GM19395 (cell line): Measurements from ENCODE around the gene ZNF410.
"Not testable (repeated sequence)": the region's sequence is repeated elsewhere in the genome, so short reads cannot be mapped to it uniquely, and the experiment has no call there.

Experiments
- ATAC-seq: cut with Tn5 transposase; IDR thresholded peaks from one replicate; pipeline ENCODE4 v1.9.1; 2021; ENCODE audit warnings: mild to moderate bottlenecking, moderate library complexity; ENCODE audit not compliant: unreplicated experiment

Gene ZNF410

DNA sequence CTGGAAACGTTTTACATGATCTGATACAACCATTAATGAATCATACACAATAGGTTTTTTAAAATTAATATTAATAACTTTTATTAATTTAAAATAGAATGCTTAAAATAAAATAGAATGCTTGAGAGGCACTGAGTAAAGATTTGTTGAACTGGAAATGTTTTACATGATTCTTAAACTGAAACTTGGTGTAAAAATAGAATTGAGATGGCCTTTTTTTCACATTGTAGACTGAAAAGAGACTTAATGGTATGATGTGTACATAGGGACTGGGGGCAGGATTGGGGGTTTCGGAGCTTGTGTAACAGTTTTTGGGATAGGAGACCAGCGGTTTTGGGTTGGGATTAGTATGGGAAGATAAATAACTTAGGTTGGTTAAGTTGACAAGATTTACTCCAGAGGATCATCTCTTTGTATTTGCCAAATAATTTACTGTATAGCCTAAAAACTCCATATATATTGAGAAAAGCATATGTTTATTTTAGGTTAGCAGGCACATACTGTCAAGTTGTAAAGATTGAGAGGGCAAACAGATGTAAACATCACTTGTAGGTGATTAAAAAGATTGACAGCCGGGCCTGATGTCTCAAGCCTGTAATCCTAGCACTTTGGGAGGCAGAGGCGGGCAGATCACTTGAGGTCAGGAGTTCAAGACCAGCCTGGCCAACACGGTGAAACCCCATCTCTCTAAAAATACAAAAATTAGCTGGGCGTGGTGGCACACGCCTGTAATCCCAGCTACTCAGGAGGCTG is 2.0 kb upstream of the ZNF410 start:
- no peak for ATAC-seq

DNA sequence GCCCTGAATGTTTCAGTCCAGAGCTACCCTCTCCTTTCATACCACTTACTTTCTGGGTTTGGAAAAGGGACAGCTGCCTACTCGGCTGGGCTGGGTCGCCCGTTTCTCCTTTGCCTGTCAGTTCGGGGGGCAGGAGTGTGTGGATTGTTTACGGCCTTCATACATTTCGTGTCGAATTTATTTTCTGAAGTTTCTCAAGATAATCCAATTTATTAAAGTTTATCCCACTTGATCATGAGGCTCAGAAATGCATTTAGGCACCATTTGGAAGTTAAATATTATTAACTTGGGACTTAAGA is 608 bp downstream of the ZNF410 start:
- ATAC-seq, result no peak

DNA sequence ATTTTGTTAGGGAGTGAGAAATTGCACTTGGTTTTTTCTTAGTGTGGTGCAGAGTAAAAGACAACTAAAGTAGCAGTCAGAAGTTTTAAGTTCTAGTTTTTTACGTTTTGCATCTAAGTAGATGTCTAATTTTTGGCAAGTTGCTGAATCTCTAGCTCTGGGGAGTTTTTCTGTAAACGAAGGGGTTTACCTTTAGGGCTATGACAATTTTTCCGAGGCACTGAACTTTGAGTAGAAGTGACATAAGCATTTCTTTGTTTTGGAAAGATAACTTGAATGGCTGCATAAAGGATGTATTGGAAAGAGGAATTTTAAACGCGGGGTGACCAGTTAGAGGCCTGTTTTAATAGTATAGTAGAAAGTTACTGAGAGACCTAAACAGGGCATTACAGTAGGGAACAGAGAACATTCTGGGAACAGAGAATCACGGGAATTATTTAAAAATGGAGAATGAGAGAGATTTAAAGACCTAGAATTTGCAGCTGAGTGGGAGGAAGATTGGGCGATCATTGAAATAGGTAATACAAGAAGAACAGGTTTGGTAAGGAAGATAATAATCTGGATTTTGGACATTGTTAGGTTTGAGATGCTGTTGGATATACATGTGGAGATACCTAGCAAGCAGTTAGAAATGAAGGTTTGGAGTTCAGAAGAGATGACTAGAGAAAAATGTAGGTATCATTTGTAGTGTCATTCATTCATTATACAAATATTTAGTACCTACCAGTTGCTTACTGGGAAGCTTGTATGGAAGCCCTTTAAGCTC is 1.2 kb downstream of the ZNF410 start:
- no peak for ATAC-seq

DNA sequence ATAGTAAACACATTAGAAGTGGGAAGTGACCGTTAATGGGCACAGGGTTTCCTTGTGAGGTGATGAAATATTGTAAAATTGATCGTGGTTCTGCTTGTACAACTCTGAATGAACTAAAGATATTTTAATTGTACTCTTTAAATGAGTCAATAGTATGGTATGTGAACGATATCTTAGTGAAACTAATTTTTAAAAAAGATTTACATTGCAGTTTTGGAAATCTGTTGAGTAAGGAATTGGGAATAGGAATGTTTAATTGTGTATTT is 1.7 kb downstream of the ZNF410 start:
- no peak for ATAC-seq

DNA sequence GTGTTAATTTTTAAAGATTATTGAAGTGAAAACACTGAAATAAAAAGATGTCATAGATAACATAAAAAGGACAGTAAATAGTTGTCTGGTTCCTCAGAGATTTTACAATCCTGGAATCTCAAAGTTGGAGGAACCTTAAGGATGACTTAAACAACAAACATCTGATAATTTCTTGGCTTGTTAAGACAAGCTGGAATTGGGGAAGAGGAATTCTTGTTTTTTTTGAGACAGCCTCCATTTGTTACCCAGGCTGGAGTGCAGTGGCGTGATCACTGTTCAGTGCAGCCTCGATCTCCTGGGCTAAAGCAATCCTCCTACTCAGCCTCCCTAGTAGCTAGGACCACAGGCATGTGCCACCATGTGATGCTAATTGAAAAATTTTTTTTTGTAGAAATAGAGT is 2.3 kb downstream of the ZNF410 start:
- no peak for ATAC-seq

DNA sequence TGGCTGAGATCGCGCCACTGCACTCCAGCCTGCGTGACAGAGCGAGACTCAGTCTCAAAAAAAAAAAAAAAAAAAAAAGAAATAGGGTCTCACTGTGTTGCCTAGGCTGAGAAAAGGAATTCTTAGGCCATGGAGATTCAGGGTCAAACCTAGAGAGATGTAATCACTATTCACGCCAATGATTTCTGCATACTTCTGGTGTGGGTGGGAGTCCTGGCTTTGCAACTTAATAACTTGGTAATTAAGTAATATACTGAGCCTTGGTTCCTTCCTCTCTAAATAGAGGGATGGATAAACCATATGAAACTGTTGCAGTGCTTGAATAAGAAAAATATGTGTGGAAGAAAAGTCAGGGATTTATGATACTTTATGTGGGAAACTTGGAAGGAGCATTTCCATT is 2.7 kb downstream of the ZNF410 start:
- ATAC-seq, result no peak

DNA sequence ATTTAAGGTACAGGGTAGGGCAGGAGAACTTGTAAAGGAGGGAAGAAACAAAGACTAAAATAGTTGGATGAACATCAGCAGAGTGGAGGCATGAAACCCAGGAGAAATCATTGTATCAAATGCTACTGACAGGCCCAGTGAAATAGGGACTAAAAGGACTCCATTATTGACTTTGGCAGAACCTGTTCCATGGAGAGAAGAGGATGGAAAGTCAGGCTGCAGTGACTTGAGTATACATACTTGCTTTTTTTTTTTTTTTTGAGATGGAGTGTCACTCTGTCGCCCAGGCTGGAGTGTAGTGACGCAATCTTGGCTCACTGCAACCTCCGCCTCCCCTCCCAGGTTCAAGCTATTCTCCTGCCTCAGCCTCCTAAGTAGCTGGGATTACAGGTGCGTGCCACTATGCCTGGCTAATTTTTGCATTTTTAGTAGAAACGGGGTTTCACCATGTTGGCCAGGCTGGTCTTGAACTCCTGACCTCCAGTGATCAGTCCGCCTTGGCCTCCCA is 7.6 kb downstream of the ZNF410 start:
- not testable (repeated sequence) for ATAC-seq

DNA sequence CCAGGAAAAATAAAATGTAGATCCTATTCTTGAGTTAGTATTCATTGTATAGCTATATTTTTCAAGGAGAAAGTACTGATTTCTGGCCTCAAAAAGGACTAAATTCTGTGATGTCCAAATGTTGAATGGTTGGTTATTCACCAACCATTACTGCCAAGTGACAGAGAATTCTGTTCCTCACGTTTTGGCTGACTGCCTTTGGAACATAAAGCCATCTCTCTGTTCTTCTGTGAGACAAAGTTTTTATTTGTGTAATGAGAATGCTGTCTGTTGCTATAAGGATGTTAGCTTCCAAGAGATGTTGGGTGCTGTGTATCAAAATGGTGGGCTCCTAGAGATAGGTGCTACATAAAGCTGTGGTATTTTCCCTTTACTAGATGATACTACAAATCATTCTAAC is 9.3 kb downstream of the ZNF410 start:
- no peak for ATAC-seq

DNA sequence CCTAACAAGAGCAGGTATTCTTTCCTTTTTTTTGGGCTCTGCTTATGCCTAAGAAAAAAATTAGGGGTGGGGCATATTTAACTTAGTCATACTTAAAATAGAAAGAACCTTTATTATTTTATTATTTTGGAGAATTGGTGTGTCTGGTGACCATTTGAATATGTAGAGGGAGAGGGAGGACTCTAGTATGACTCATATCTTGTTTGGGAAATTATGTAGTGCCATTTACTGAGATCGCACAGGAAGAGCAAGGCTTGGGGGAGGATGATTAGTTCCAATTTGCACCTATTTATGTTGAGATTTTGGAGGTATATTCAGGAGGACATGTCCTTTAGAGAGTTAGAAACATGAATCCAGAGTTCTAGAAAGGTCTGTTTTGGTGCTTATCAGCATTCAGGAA is 9.9 kb downstream of the ZNF410 start:
- no peak for ATAC-seq

DNA sequence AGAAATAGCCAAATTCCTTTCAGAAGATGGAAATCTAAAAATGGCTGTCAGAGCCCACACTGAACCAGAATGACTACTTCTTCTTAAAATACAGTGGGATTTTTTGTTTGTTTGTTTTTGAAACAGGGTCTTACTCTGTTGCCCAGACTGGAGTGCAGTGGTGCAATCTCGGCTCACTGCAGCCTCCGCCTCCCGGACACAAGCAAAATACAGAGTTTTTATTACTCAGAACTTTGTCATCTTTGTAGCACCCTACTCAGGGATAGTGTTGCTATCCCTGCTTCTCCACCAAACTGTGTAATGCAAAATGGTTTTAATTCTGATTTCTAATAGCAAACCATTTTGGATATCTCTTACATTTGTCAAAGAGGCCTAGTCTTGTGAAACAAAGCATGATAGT is 16.4 kb downstream of the ZNF410 start:
- ATAC-seq, result no peak

DNA sequence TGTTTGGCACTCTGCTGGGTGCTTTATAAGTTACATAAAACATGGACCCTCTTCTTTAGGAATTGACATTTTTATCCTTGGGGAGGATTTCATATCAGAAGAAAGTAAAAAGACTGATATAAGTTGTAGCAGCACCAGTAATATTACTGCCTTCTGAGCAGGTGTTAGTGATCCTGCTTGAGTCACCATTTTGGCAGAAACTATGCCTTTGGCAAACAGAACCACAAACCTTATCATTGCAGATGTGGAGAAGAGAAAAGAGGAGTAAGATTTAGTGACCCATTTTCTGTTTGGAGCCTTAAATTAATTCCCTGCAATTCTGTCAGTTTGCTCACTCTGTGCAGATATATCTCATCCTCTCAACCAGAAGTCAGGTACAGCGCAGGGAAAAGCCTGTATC is 23.0 kb downstream of the ZNF410 start:
- no peak for ATAC-seq

DNA sequence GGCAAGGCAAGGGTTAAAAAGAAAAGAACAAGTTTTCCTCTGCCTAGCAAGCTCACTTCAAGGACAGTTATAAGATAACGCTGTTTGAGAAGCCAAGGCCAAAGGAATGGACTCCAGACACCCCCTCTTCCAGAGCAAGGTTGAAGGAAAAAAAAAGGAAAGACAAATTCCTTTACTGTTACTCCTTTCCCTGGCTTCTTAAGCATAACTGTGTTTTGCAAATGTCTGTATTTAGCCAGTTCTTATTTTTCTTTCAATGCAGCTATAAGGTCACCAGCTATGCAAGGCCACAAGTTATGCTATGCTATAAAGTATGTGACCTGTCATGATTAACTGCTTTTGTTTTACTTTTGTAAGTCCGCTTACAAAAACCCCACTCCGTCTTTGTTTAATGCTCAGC is 26.6 kb downstream of the ZNF410 start:
- ATAC-seq, result no peak

DNA sequence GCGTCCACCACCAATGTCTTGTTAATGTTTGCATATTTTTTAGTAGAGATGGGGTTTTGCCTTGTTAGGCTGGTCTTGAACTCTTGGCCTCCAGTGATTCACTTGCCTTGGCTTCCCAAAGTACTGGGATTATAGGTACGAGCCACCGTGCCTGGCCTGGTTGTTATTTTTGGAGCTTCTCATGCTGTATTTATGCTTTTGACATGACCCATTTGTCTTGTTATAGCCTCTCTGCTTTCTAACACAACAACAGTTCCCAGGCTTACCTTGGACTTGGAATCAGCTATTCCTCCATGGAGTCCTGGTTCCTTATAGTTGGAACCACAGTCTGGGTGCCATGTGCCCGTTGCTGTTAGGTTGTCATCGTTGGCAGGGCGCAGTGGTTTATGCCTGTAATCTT is 29.7 kb downstream of the ZNF410 start:
- no peak for ATAC-seq

DNA sequence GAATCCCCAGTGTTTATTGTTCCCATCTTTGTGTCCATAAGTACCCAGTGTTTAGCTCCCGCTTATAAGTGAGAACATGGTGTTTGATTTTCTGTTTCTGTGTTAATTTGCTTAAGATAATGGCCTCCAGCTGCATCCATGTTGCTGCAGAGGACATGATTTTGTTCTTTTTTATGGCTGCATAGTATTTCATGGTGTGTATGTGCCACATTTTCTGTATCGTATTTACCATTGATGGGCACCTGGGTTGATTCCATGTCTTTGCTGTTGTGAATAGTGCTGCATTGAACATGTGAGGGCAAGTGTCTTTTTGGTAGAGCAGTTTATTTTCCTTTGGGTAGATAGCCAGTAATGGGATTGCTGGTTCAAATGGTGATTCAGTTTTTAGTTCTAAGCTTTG is 32.8 kb downstream of the ZNF410 start:
- not testable (repeated sequence) for ATAC-seq

DNA sequence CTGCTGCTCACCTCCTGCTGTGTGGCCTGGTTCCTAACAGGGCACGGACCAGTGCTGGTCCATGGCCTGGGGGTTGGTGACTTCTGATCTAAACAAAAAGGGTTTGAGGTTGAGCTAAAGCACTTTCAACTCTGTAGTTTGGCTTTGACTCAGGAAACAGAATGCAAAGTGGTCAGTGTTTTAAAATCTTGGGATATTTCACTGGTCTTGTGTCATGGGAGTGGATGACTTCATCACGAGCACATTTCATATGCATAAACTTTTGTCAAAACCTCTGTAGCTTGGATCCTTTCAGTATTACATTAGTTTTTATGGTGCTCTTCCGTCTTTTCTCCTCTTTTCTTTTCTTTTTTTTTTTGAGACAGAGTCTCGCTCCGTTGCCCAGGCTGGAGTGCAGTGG is 37.7 kb downstream of the ZNF410 start:
- no peak for ATAC-seq

DNA sequence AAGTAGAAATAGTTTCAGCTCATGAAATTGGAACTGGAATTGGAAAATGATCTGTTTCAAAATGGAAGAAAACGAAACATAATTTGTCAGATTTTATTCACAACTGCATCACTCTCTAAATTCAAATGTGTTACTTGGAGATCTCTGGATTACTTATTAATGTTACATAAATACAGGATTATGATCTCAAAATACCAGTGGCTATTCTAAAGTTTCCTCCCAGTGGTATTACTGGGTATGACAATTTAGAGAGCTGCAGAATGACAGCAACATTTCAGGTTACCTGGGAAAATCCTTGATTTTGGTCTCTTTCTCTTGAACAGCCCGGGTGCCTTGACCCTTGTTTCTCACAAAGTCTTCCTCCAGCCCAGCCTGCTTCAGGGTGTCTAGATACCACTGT is 49.0 kb downstream of the ZNF410 start:
- no peak for ATAC-seq

DNA sequence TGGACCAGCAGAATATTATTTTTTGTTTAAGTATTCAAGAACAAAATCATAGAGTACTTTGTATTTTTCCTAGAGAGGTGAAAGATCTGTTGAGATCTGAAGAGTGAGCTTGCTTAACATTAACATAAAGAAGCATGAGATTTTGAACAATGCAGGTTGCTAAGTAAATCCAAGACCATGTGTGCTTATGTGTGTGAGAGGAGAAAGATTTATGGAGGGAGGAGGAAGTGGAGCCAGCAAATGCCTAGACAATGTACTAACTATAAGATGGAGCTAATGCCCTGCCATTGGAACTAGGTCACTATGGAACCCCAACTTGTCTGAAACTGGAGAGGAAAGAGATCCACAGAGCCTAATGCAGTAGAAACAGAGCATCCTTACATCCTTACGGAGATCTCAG is 49.9 kb downstream of the ZNF410 start:
- ATAC-seq, result no peak

DNA sequence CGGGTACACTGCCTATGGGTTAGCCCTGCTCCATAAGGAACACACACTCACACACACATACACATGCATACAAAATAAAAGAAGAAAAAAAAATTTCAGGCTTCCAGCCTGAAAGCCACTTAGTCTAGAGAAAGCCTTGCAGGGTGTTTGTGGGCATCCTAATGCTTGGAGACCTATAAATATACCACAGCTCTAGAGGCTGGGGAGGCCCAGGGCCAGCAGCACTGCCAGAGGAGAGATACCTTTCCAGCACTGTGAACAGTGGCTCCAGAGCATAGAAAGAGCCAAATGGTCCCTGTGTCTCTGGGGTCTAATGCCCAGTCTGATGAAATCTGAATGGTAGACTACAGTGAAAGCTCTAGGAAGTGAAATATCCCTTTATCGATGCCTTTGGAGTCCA is 50.4 kb downstream of the ZNF410 start:
- ATAC-seq, result no peak

DNA sequence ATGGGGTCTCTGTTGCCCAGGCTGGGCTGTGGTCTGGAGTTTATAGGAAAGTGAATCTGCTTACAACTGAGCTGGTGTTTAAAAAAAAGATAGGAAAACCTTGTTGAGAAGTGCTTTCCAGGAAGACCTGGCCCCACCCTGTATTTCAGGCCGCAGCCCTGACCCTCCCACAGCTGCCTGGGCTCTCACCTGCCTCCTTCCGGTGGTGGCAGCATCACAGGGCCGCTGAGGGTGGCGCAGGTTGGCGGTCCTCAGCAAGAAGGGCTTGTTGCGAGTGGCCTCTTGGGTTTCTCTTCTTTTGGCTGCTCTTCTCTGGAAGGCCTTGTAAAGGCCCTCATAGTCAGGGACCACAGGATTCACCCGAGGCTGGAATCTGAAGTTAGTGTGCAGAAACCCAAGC is 55.5 kb downstream of the ZNF410 start:
- ATAC-seq, result no peak

DNA sequence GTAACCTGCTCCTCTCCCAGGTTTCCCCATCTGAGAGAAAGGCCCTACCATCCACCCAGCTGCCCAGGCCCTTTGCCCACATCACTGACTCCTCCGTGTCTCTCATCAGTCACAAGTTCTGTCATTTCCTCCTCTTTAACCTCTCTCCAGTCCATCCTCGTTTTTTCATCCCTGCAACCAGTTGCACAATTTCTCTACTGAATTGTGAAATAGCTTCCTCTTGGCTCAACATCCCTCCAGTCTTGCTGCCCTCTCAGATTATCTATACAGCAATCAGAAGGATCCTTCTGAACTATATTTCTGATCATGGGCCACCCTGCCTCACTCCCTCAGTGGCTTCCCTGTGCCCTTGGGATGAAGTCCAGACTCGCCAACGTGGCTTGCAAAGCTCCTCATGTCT is 56.4 kb downstream of the ZNF410 start:
- ATAC-seq, result no peak

DNA sequence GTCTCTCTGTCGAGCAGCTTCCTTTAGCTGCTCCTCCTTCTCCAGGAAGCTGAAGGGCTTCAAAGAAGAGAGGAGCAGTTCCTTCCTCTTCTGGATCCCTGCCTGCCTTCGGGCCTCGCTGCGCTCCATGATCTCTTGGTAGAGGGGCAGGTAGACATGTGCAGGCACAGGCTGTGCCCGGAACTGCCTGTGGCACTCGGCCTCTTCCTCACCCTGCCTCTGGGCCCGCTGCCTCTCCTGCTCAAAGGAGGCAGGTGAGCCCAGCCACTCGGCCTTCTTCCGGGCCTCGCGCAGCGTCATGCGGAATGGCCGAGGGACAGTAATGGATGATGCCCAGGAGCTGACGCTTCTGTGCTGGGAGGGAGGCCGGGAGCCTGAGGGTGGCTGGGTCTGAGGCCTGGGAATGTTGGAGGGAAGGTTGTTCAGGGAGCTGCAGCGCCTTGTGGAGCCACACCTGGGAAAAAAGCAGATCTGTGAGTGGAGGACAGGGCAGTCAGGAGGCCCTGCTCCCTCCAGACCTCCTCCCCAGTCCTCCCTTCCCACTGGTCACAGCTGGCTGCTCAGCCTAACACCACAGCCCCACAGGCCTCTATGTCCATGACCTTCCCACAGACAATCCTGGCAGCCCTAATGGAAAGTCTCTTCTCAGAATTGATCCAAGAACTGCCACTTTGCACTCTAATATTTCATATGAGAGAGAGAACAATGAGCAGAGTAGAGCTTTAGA is 57.9 kb downstream of the ZNF410 start:
- ATAC-seq, result no peak

DNA sequence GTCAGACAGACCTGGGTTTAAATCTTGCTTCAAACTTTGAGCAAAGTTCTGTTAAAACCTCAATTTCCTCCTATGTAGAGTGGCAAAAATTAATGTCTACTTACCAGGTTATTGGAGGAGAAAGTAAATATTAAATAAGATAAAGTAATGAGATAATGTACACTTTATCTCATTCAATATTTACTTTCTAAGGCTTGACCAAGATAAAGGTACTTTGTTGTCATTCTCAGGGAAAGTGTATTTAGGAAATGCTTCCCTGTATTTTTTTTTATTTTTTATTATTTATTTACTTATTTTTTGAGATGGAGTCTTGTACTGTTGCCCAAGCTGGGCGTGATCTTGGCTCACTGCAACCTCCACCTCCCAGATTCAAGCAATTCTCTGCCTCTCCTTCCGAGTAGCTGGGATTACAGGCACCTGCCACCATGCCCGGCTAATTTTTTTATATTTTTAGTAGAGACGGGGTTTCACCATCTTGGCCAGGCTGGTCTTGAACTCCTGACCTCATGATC is 58.6 kb downstream of the ZNF410 start:
- ATAC-seq, result no peak
